SU-DHL-6 (cell line): ENCODE data around the gene IGFBP6.

Experiments used
- CTCF ChIP-seq: fragments of 200-600 bp; sonication (generic); IDR thresholded peaks from one replicate; pipeline ENCODE4 v1.5.1; 2017; ENCODE audit warnings: antibody characterized with exemption, mild to moderate bottlenecking, low read length, moderate library complexity; ENCODE audit not compliant: insufficient read depth, poor library complexity, severe bottlenecking
- EZH2phosphoT487 ChIP-seq: fragments of 200-600 bp; sonication (generic), shearing (Covaris generic); conservative IDR thresholded peaks from 2 replicates; pipeline ENCODE4 v1.6.1; 2018; ENCODE audit warnings: mild to moderate bottlenecking, antibody characterized with exemption, low read length, moderate library complexity, mixed read lengths

GRCh38 chr12:53073881-53074280 lies 23.6 kb upstream of the IGFBP6 start:
- TF ChIP-seq CTCF: no peak
- no peak for TF ChIP-seq EZH2phosphoT487
